Effector memory CD8-positive, alpha-beta T cell (primary cell): ENCODE measurements around the gene ARHGAP21.

ENCODE experiments used
- ATAC-seq: fragments of 150-1000 bp; cut with Tn5 transposase; replicated peaks from 2 replicates; pipeline ENCODE4 v1.10.0; 2021; ENCODE audit warnings: mild to moderate bottlenecking, moderate library complexity
- DNase-seq, 3 experiments: peaks; one replicate each; pipeline ENCODE4 v3.0.0; 2021
- H3K27ac Mint-ChIP-seq, 2 donors: one replicate each; pipeline ENCODE4 v1.8.0; 2022; ENCODE audit warnings: mild to moderate bottlenecking in 2 of 2, mixed read lengths in 2 of 2, moderate library complexity in 2 of 2
- H3K27me3 Mint-ChIP-seq, 2 donors: one replicate each; pipeline ENCODE4 v1.8.0; 2022; ENCODE audit warnings: mixed read lengths in 2 of 2
- H3K36me3 Mint-ChIP-seq: one replicate; pipeline ENCODE4 v1.8.0; 2022; ENCODE audit warnings: mild to moderate bottlenecking, moderate library complexity, mixed read lengths; ENCODE audit not compliant: insufficient read depth
- H3K4me1 Mint-ChIP-seq, 2 donors: one replicate each; pipeline ENCODE4 v1.8.0; 2022; ENCODE audit warnings: low read depth in 2 of 2, mixed read lengths in 2 of 2
- H3K4me3 Mint-ChIP-seq, 2 donors: one replicate each; pipeline ENCODE4 v1.8.0; 2022; ENCODE audit warnings: mild to moderate bottlenecking in 2 of 2, mixed read lengths in 2 of 2, moderate library complexity in 2 of 2
- H3K9me3 Mint-ChIP-seq, 2 donors: one replicate each; pipeline ENCODE4 v1.8.0; 2022; ENCODE audit warnings: mixed read lengths in 2 of 2

Gene ARHGAP21

GRCh38 chr10:24694086-24694485 lies 29.6 kb downstream of the ARHGAP21 start:
- no peak for DNase-seq
- Mint-ChIP-seq H3K9me3 (no peaks in the 10 kb centered on the region), H3K27me3 (no peaks in the 10 kb centered on the region), H3K27ac (no peak overlapping the region), H3K4me3 (no peak overlapping the region), H3K4me1 (peaks cover 4% of the 10 kb centered on the region in 2 donors), H3K36me3 (no peaks in the 10 kb centered on the region)
- ATAC-seq: no peak

GRCh38 chr10:24690961-24691512 lies 32.6 kb downstream of the ARHGAP21 start:
- Mint-ChIP-seq H3K9me3 (no peaks in the 10 kb centered on the region), H3K27me3 (no peaks in the 10 kb centered on the region), H3K4me3 (no peak overlapping the region), H3K4me1 (peaks cover 4 to 7% of the 10 kb centered on the region in 2 donors), H3K36me3 (no peaks in the 10 kb centered on the region), H3K27ac (no peak overlapping the region)
- DNase-seq: no peak
- ATAC-seq: no peak

GRCh38 chr10:24685958-24686540 lies 37.6 kb downstream of the ARHGAP21 start:
- peaks cover 3% of the 10 kb centered on the region for H3K36me3 Mint-ChIP-seq
- ATAC-seq (no peak), DNase-seq (no peak)
- H3K4me3 Mint-ChIP-seq: no peak overlapping the region
- H3K27me3 Mint-ChIP-seq: no peaks in the 10 kb centered on the region
- no peaks in the 10 kb centered on the region for H3K9me3 Mint-ChIP-seq
- H3K27ac Mint-ChIP-seq: no peak overlapping the region
- peaks cover 4 to 7% of the 10 kb centered on the region in 2 donors for H3K4me1 Mint-ChIP-seq

GRCh38 chr10:24683554-24683953 lies 40.1 kb downstream of the ARHGAP21 start:
- H3K4me1 Mint-ChIP-seq: peaks cover 2 to 3% of the 10 kb centered on the region in 2 donors
- H3K36me3 Mint-ChIP-seq: peaks cover 3% of the 10 kb centered on the region
- H3K27ac Mint-ChIP-seq: no peak overlapping the region
- ATAC-seq: no peak
- DNase-seq: no peak
- no peaks in the 10 kb centered on the region for H3K27me3 Mint-ChIP-seq
- no peak overlapping the region for H3K4me3 Mint-ChIP-seq
- no peaks in the 10 kb centered on the region for H3K9me3 Mint-ChIP-seq

GRCh38 chr10:24681572-24682088 lies 42.1 kb downstream of the ARHGAP21 start:
- no peak overlapping the region for H3K27ac Mint-ChIP-seq
- no peaks in the 10 kb centered on the region for H3K4me1 Mint-ChIP-seq
- no peaks in the 10 kb centered on the region for H3K27me3 Mint-ChIP-seq

GRCh38 chr10:24680647-24681524 lies 42.8 kb downstream of the ARHGAP21 start:
- Mint-ChIP-seq H3K36me3 (peaks cover 3% of the 10 kb centered on the region), H3K27me3 (no peaks in the 10 kb centered on the region), H3K4me3 (no peak overlapping the region), H3K4me1 (peaks cover 0 to 3% of the 10 kb centered on the region in 2 donors), H3K27ac (no peak overlapping the region), H3K9me3 (no peaks in the 10 kb centered on the region)
- no peak for ATAC-seq
- no peak for DNase-seq

More at GRCh38 chr10:24681572-24682088, 42.1 kb downstream of the ARHGAP21 start:
- Mint-ChIP-seq H3K4me3 (no peak overlapping the region), H3K36me3 (peaks cover 3% of the 10 kb centered on the region), H3K9me3 (no peaks in the 10 kb centered on the region)
- ATAC-seq (no peak), DNase-seq (no peak)

GRCh38 chr10:24678757-24679156 lies 44.9 kb downstream of the ARHGAP21 start:
- Mint-ChIP-seq H3K4me1 (peaks cover 0 to 9% of the 10 kb centered on the region in 2 donors), H3K27me3 (no peaks in the 10 kb centered on the region), H3K36me3 (peaks cover 3% of the 10 kb centered on the region), H3K9me3 (no peaks in the 10 kb centered on the region), H3K4me3 (no peak overlapping the region), H3K27ac (no peak overlapping the region)
- DNase-seq (no peak), ATAC-seq (no peak)

- Mint-ChIP-seq H3K9me3 (no peaks in the 10 kb centered on the region), H3K36me3 (no peaks in the 10 kb centered on the region), H3K4me3 (no peak overlapping the region), H3K4me1 (peaks cover 5 to 23% of the 10 kb centered on the region in 2 donors), H3K27ac (no peak overlapping the region), H3K27me3 (no peaks in the 10 kb centered on the region)
- DNase-seq (no peak), ATAC-seq (no peak)
Measured at GRCh38 chr10:24674892-24675632, 48.6 kb downstream of the ARHGAP21 start.

GRCh38 chr10:24670964-24671670 lies 52.6 kb downstream of the ARHGAP21 start:
- Mint-ChIP-seq H3K4me1 (peaks cover 5 to 21% of the 10 kb centered on the region in 2 donors), H3K27ac (peak overlapping the region; percentile 12 to 48), H3K27me3 (no peaks in the 10 kb centered on the region), H3K9me3 (no peaks in the 10 kb centered on the region), H3K4me3 (no peak overlapping the region), H3K36me3 (no peaks in the 10 kb centered on the region)
- ATAC-seq (no peak), DNase-seq (no peak)

GRCh38 chr10:24669285-24669852 lies 54.3 kb downstream of the ARHGAP21 start:
- peaks cover 5 to 13% of the 10 kb centered on the region in 2 donors for H3K4me1 Mint-ChIP-seq
- H3K9me3 Mint-ChIP-seq: no peaks in the 10 kb centered on the region
- peak overlapping the region in 1 of 2 donors; percentile 45 for H3K27ac Mint-ChIP-seq
- DNase-seq (no peak), ATAC-seq (no peak)
- no peaks in the 10 kb centered on the region for H3K36me3 Mint-ChIP-seq
- no peaks in the 10 kb centered on the region for H3K27me3 Mint-ChIP-seq
- H3K4me3 Mint-ChIP-seq: no peak overlapping the region

GRCh38 chr10:24668247-24668646 lies 55.4 kb downstream of the ARHGAP21 start:
- ATAC-seq: no peak
- H3K9me3 Mint-ChIP-seq: no peaks in the 10 kb centered on the region
- peaks cover 5 to 13% of the 10 kb centered on the region in 2 donors for H3K4me1 Mint-ChIP-seq
- no peak overlapping the region for H3K4me3 Mint-ChIP-seq
- H3K36me3 Mint-ChIP-seq: no peaks in the 10 kb centered on the region
- H3K27me3 Mint-ChIP-seq: no peaks in the 10 kb centered on the region
- DNase-seq: no peak
- H3K27ac Mint-ChIP-seq: no peak overlapping the region

GRCh38 chr10:24664991-24665390 lies 58.7 kb downstream of the ARHGAP21 start:
- no peaks in the 10 kb centered on the region for H3K27me3 Mint-ChIP-seq
- no peak overlapping the region for H3K27ac Mint-ChIP-seq
- H3K9me3 Mint-ChIP-seq: no peaks in the 10 kb centered on the region
- no peaks in the 10 kb centered on the region for H3K4me1 Mint-ChIP-seq
- no peak for ATAC-seq
- H3K36me3 Mint-ChIP-seq: no peaks in the 10 kb centered on the region
- DNase-seq: no peak
- H3K4me3 Mint-ChIP-seq: no peak overlapping the region
